NCI-H748 treated with DMSO at 0.1 percent for 48 hours (cell line): ENCODE results near the gene DGUOK.
A peak's percentile ranks its signal among the peaks of the same experiment; 100 is the strongest.
"Not testable (repeated sequence)": the region's sequence is repeated elsewhere in the genome, so short reads cannot be mapped to it uniquely, and the experiment has no call there.

ENCODE experiments used
- DNase-seq: peaks from one replicate; lab custom pipeline; 2025; lab: John Stamatoyannopoulos, UW

The DGUOK gene

GRCh38 chr2:73926493-73927327, at the start of gene DGUOK:
Gene DGUOK (plus strand): TSS chr2:73926880. CDS start chr2:73926911, 31 bp downstream.
- DNase-seq = peak; percentile 86

- DNase-seq = no peak
Observed at GRCh38 chr2:73877071-73877802, 49.4 kb upstream of the DGUOK start.

- DNase-seq = not testable (repeated sequence)
Observed at GRCh38 chr2:73877984-73878383, 48.7 kb upstream of the DGUOK start.

GRCh38 chr2:73885406-73885805, 41.3 kb upstream of the DGUOK start:
- DNase-seq = no peak

GRCh38 chr2:73886357-73886756, 40.3 kb upstream of the DGUOK start:
- no peak for DNase-seq

- not testable (repeated sequence) for DNase-seq
Observed at GRCh38 chr2:73887596-73888353, 38.9 kb upstream of the DGUOK start.

- no peak for DNase-seq
Observed at GRCh38 chr2:73888388-73888787, 38.3 kb upstream of the DGUOK start.

- DNase-seq = no peak
Observed at GRCh38 chr2:73889206-73889605, 37.5 kb upstream of the DGUOK start.

- no peak for DNase-seq
Observed at GRCh38 chr2:73890301-73891092, 36.2 kb upstream of the DGUOK start.

GRCh38 chr2:73891276-73891901, 35.3 kb upstream of the DGUOK start:
- DNase-seq = no peak

- no peak for DNase-seq
Observed at GRCh38 chr2:73892631-73893329, 33.9 kb upstream of the DGUOK start, which contains the start of gene ACTG2. Gene ACTG2 (plus strand): TSS chr2:73893008. CDS start chr2:73901312, 8,304 bp downstream.

- no peak for DNase-seq
Observed at GRCh38 chr2:73893764-73894474, 32.8 kb upstream of the DGUOK start.

GRCh38 chr2:73894475-73894850, 32.2 kb upstream of the DGUOK start:
- DNase-seq = no peak

GRCh38 chr2:73894877-73895276, 31.8 kb upstream of the DGUOK start:
- no peak for DNase-seq

GRCh38 chr2:73895473-73895872, 31.2 kb upstream of the DGUOK start:
- no peak for DNase-seq

GRCh38 chr2:73896362-73897239, 30.1 kb upstream of the DGUOK start:
- no peak for DNase-seq

- no peak for DNase-seq
Observed at GRCh38 chr2:73897240-73897583, 29.5 kb upstream of the DGUOK start.

GRCh38 chr2:73897934-73898333, 28.7 kb upstream of the DGUOK start:
- DNase-seq = peak; percentile 0

GRCh38 chr2:73899801-73900336, 26.8 kb upstream of the DGUOK start:
- no peak for DNase-seq
